RWPE1 (cell line): Measurements from ENCODE around the gene FYCO1.

Experiments used
- CTCF ChIA-PET: fragments of 350-600 bp; sonication (Branson Sonifier 250); formaldehyde crosslinking; extraction: SDS; loops from one replicate; lab custom pipeline; 2021; lab: Yijun Ruan, JAX
- POLR2A ChIA-PET: fragments of 400-600 bp; formaldehyde crosslinking; extraction: SDS; loops from one replicate; lab custom pipeline; 2020; ENCODE audit warnings: antibody characterized with exemption; ENCODE audit not compliant: low non-redundant PET; lab: Yijun Ruan, JAX
- DNase-seq: peaks from one replicate; pipeline ENCODE4 v3.0.0; 2012; ENCODE audit warnings: low spot score
- H3K27ac ChIP-seq: fragments of 450-650 bp; 2 replicates; pipeline ENCODE4 v1.5.1; 2017
- CTCF ChIP-seq: fragments of 450-650 bp; conservative IDR thresholded peaks from 2 replicates; pipeline ENCODE4 v1.5.1; 2017; ENCODE audit warnings: low read depth, mild to moderate bottlenecking

The FYCO1 gene

GRCh38 chr3:45870099-45870498 is 125.5 kb downstream of the FYCO1 start:
- ChIA-PET CTCF (no interaction called here), POLR2A (no interaction called here)
- no peak for TF ChIP-seq CTCF
- no peak overlapping the region for H3K27ac ChIP-seq
- DNase-seq: no peak

- CTCF ChIA-PET: no interaction called here
- no peak overlapping the region for H3K27ac ChIP-seq
- no peak for DNase-seq
- no peak for TF ChIP-seq CTCF
- POLR2A ChIA-PET: no interaction called here
Observed at GRCh38 chr3:45869638-45870037, 126.0 kb downstream of the FYCO1 start.

- TF ChIP-seq CTCF: no peak
- CTCF ChIA-PET: no interaction called here
- DNase-seq: no peak
- H3K27ac ChIP-seq: no peak overlapping the region
- POLR2A ChIA-PET: no interaction called here
Observed at GRCh38 chr3:45868650-45869049, 127.0 kb downstream of the FYCO1 start.

GRCh38 chr3:45868213-45868612 is 127.4 kb downstream of the FYCO1 start:
- H3K27ac ChIP-seq: no peak overlapping the region
- TF ChIP-seq CTCF: no peak
- CTCF ChIA-PET: no interaction called here
- POLR2A ChIA-PET: no interaction called here
- DNase-seq: no peak
